Panc1 (cell line): Measurements from ENCODE around the gene E2F6. TPM values are rescaled to one million over a fixed set of nuclear protein-coding genes. Genes with fewer than 3 reads are reported as not detected.

Experiments
- ATAC-seq: fragments of 200-7000 bp; cut with Tn5 transposase; 2 replicates; pipeline ENCODE4 v1.9.1; 2020; ENCODE audit warnings: mild to moderate bottlenecking, moderate library complexity
- BruUV-seq: library from RNA; stranded (reverse); fragments of 400-500 nt; replicated peaks from 2 replicates; lab custom pipeline; 2021; lab: Mats Ljungman, UMichigan
- CTCF ChIA-PET: fragments of 300-600 bp; sonication (Branson Sonifier 250); formaldehyde crosslinking; loops from one replicate; lab custom pipeline; 2022; ENCODE audit warnings: antibody characterized with exemption; lab: Charles Lee
- POLR2A ChIA-PET: fragments of 300-600 bp; sonication (Branson Sonifier 250); formaldehyde crosslinking; loops from one replicate; lab custom pipeline; 2022; ENCODE audit warnings: antibody characterized with exemption; lab: Charles Lee
- DNase-seq: peaks from one replicate; pipeline ENCODE4 v3.0.0-alpha.2; 2010; ENCODE audit warnings: low read depth, low spot score
- H3K27ac ChIP-seq: 2 replicates; pipeline ENCODE4 v1.5.1; 2011; ENCODE audit warnings: mild to moderate bottlenecking, low read length, inconsistent platforms
- H3K27me3 ChIP-seq: fragments of 200-500 bp; sonication (Bioruptor generic); 2 replicates; pipeline ENCODE4 v1.6.0; 2014; ENCODE audit warnings: low read length, inconsistent platforms; ENCODE audit not compliant: control insufficient read depth, insufficient read depth
- H3K36me3 ChIP-seq: fragments of 200-500 bp; sonication (Bioruptor generic); 2 replicates; pipeline ENCODE4 v1.5.1; 2014; ENCODE audit warnings: inconsistent platforms, mild to moderate bottlenecking, low read length, moderate library complexity; ENCODE audit not compliant: control insufficient read depth, insufficient read depth
- H3K4me1 ChIP-seq: 2 replicates; pipeline ENCODE4 v1.5.1; 2011; ENCODE audit warnings: inconsistent platforms, mild to moderate bottlenecking, low read length, moderate library complexity; ENCODE audit not compliant: control insufficient read depth, insufficient read depth
- H3K4me3 ChIP-seq, 2 experiments: 2 replicates each; pipeline ENCODE4 v1.5.1; 2011 to 2012; ENCODE audit warnings: low read depth in 2 of 2, low read length in 2 of 2, mild to moderate bottlenecking in 2 of 2, inconsistent platforms in 1 of 2, moderate library complexity in 1 of 2
- H3K9me3 ChIP-seq: fragments of 200-500 bp; sonication (Bioruptor generic); 2 replicates; pipeline ENCODE4 v1.5.1; 2014; ENCODE audit warnings: low read depth, mild to moderate bottlenecking, inconsistent platforms, low read length, moderate library complexity; ENCODE audit not compliant: control insufficient read depth, insufficient read depth
- CTCF ChIP-seq: fragments of 450-650 bp; IDR thresholded peaks from 2 replicates; pipeline ENCODE4 v1.5.1; 2017; ENCODE audit warnings: mild to moderate bottlenecking
- POLR2AphosphoS5 ChIP-seq: IDR thresholded peaks from 2 replicates; pipeline ENCODE4 v1.6.1; 2012; ENCODE audit warnings: mild to moderate bottlenecking, low read depth, low read length, moderate library complexity
- REST ChIP-seq, 2 experiments: IDR thresholded peaks; 2 replicates each; pipeline ENCODE4 v1.6.1; 2011 to 2012; ENCODE audit warnings: low read depth in 2 of 2, control low read depth in 1 of 2, low read length in 1 of 2, mild to moderate bottlenecking in 1 of 2, moderate library complexity in 1 of 2; ENCODE audit not compliant: insufficient read depth in 1 of 2
- SIN3A ChIP-seq: IDR thresholded peaks from 2 replicates; pipeline ENCODE4 v1.6.1; 2012; ENCODE audit warnings: low read depth, mild to moderate bottlenecking, low read length, moderate library complexity, borderline replicate concordance; ENCODE audit not compliant: insufficient read depth
- TCF7L2 ChIP-seq: IDR thresholded peaks from 2 replicates; pipeline ENCODE4 v1.6.1; 2011; ENCODE audit warnings: mild to moderate bottlenecking, low read depth, low read length, inconsistent platforms
- in situ Hi-C: cut with HindIII; loops from 2 replicates; pipeline ENCODE4 v1.10.0; 2016; ENCODE audit warnings: low sequenced_read_pairs, low pct_unique_long_range_greater_than_20kb
- intact Hi-C: fragments of 100-400 bp; cut with micrococcal nuclease; formaldehyde crosslinking; loops from one replicate; pipeline ENCODE4 v1.10.0; 2022; ENCODE audit not compliant: unreplicated experiment
- total RNA-seq: library from RNA; stranded (reverse); gene quantifications from one replicate; pipeline ENCODE4 v1.2.1, GENCODE V29; 2021; ENCODE audit not compliant: unreplicated experiment

The E2F6 gene
- total RNA-seq, 1 experiment from 2014 or later: 23.9 TPM

- intact Hi-C loops: no loop called here
- H3K9me3 ChIP-seq: no peaks in the 10 kb centered on the region
- H3K36me3 ChIP-seq: no peaks in the 10 kb centered on the region
- H3K27ac ChIP-seq: no peak overlapping the region
- POLR2A ChIA-PET: no interaction called here
- CTCF ChIA-PET: no interaction called here
- 0 out of 2 replicates have a peak, but pooled peaks cover 3% of the 10 kb centered on the region for H3K4me1 ChIP-seq
- DNase-seq (no peak), ATAC-seq (no peak)
- H3K4me3 ChIP-seq: no peak overlapping the region
- no peaks in the 10 kb centered on the region for H3K27me3 ChIP-seq
- in situ Hi-C loops: no loop called here
- TF ChIP-seq REST (IDR thresholded peaks at IDR 0.05; ENCODE audit: insufficient read depth in 1 of 2, low read depth in 2 of 2, low read length in 1 of 2) (no peak), SIN3A (no peak), POLR2AphosphoS5 (no peak), TCF7L2 (no peak), CTCF (no peak)
- no TSS peak for BruUV-seq
These were observed 36.9 kb upstream of the E2F6 start for GRCh38 chr2:11502740-11503292.

- TF ChIP-seq CTCF (no peak), SIN3A (no peak), REST (IDR thresholded peaks at IDR 0.05; ENCODE audit: insufficient read depth in 1 of 2, low read depth in 2 of 2, low read length in 1 of 2) (no peak), TCF7L2 (no peak), POLR2AphosphoS5 (no peak)
- Histone ChIP-seq H3K4me1 (0 out of 2 replicates have a peak, but pooled peaks cover 3% of the 10 kb centered on the region), H3K4me3 (peak overlapping the region in 1 of 2 experiments; percentile 26; a peak in 2 of 4 replicates), H3K27me3 (no peaks in the 10 kb centered on the region; the same call in 1 of the 2 replicates), H3K27ac (no peak overlapping the region), H3K9me3 (no peaks in the 10 kb centered on the region), H3K36me3 (no peaks in the 10 kb centered on the region)
- BruUV-seq: no TSS peak
- in situ Hi-C loops: no loop called here
- ATAC-seq (peak; percentile 56; the same call in 1 of the 2 replicates), DNase-seq (no peak)
- ChIA-PET CTCF (interaction anchor here (0.6 to 1.1 kb wide), 2 partner anchors 21 to 82 kb away, joined by 3 to 5 read pairs; no protein-coding TSS in a partner anchor), POLR2A (interaction anchor here (0.5 to 0.6 kb wide), 2 partner anchors 17 to 120 kb away, joined by 4 read pairs; no protein-coding TSS in a partner anchor)
- intact Hi-C loops: no loop called here
These were observed 34.8 kb upstream of the E2F6 start for GRCh38 chr2:11500702-11501303.
